Skeletal muscle tissue (tissue), 4 donors: ENCODE results near the gene CXCL8. TPM values are rescaled to one million over a fixed set of nuclear protein-coding genes. Genes with fewer than 3 reads are reported as not detected.
"Not testable (repeated sequence)": the region's sequence is repeated elsewhere in the genome, so short reads cannot be mapped to it uniquely, and the experiment has no call there.

ENCODE experiments used
- H3K27ac ChIP-seq: one replicate; pipeline ENCODE4 v1.7.0; 2013; ENCODE audit warnings: mild to moderate bottlenecking, low read depth, low read length, inconsistent platforms
- H3K27me3 ChIP-seq, 3 donors: one replicate each; pipeline ENCODE4 v1.7.0; 2013; ENCODE audit warnings: low read length in 3 of 3; ENCODE audit not compliant: control insufficient read depth in 3 of 3, insufficient read depth in 3 of 3
- H3K36me3 ChIP-seq, 3 donors: one replicate each; pipeline ENCODE4 v1.7.0; 2013; ENCODE audit warnings: low read length in 3 of 3; ENCODE audit not compliant: control insufficient read depth in 3 of 3, insufficient read depth in 3 of 3
- H3K4me1 ChIP-seq, 3 donors: one replicate each; pipeline ENCODE4 v1.7.0; 2013; ENCODE audit warnings: low read length in 3 of 3, mild to moderate bottlenecking in 3 of 3; ENCODE audit not compliant: control insufficient read depth in 3 of 3, insufficient read depth in 3 of 3
- H3K4me3 ChIP-seq, 3 donors: one replicate each; pipeline ENCODE4 v1.7.0; 2013; ENCODE audit warnings: low read length in 3 of 3
- H3K9ac ChIP-seq, 3 donors: one replicate each; pipeline ENCODE4 v1.7.0; 2013; ENCODE audit warnings: low read length in 3 of 3, mild to moderate bottlenecking in 3 of 3, moderate library complexity in 2 of 3, low read depth in 1 of 3
- H3K9me3 ChIP-seq, 3 donors: one replicate each; pipeline ENCODE4 v1.7.0; 2013; ENCODE audit warnings: low read length in 3 of 3; ENCODE audit not compliant: control insufficient read depth in 3 of 3
- total RNA-seq: library from RNA; depleted of rRNA; stranded (reverse); fragments of >200 nt; gene quantifications from one replicate; pipeline ENCODE4 v1.2.3, GENCODE V29; 2014
- donor health status: Osteomylitis.

CXCL8 gene
- 1.0 TPM for total RNA-seq

- Histone ChIP-seq H3K4me1 (no peaks in the 10 kb centered on the region), H3K27ac (no peak within 1 kb of the TSS), H3K9ac (no peak within 1 kb of the TSS), H3K9me3 (no peaks in the 10 kb centered on the region), H3K4me3 (no peak within 1 kb of the TSS), H3K27me3 (no peaks in the 10 kb centered on the region), H3K36me3 (no peaks in the 10 kb centered on the region)
These were observed at the start of gene CXCL8 for GRCh38 chr4:73740353-73740778. TSS of gene CXCL8 (plus strand) at chr4:73740569. CDS start at chr4:73740659, 90 bp downstream.

- H3K27ac ChIP-seq, H3K36me3 ChIP-seq, H3K9ac ChIP-seq, H3K4me3 ChIP-seq, H3K4me1 ChIP-seq, H3K27me3 ChIP-seq, H3K9me3 ChIP-seq: not testable (repeated sequence)
These were observed 49.2 kb upstream of the CXCL8 start for GRCh38 chr4:73691201-73691600.

GRCh38 chr4:73691759-73692158 is 48.6 kb upstream of the CXCL8 start:
- H3K4me3 ChIP-seq: no peak overlapping the region
- no peak overlapping the region for H3K9ac ChIP-seq
- no peaks in the 10 kb centered on the region for H3K27me3 ChIP-seq
- H3K9me3 ChIP-seq: no peaks in the 10 kb centered on the region
- H3K27ac ChIP-seq: no peak overlapping the region
- H3K36me3 ChIP-seq: no peaks in the 10 kb centered on the region
- H3K4me1 ChIP-seq: no peaks in the 10 kb centered on the region

- no peaks in the 10 kb centered on the region for H3K36me3 ChIP-seq
- no peaks in the 10 kb centered on the region for H3K27me3 ChIP-seq
- H3K9me3 ChIP-seq: no peaks in the 10 kb centered on the region
- no peak overlapping the region for H3K4me3 ChIP-seq
- no peak overlapping the region for H3K27ac ChIP-seq
- H3K4me1 ChIP-seq: no peaks in the 10 kb centered on the region
- no peak overlapping the region for H3K9ac ChIP-seq
These were observed 48.1 kb upstream of the CXCL8 start for GRCh38 chr4:73692254-73692653.

GRCh38 chr4:73692701-73693100 is 47.7 kb upstream of the CXCL8 start:
- no peak overlapping the region for H3K27ac ChIP-seq
- no peak overlapping the region for H3K9ac ChIP-seq
- H3K4me1 ChIP-seq: no peaks in the 10 kb centered on the region
- no peak overlapping the region for H3K4me3 ChIP-seq
- no peaks in the 10 kb centered on the region for H3K27me3 ChIP-seq
- no peaks in the 10 kb centered on the region for H3K9me3 ChIP-seq
- no peaks in the 10 kb centered on the region for H3K36me3 ChIP-seq

- Histone ChIP-seq H3K9me3 (no peaks in the 10 kb centered on the region), H3K9ac (no peak overlapping the region), H3K27ac (no peak overlapping the region), H3K36me3 (no peaks in the 10 kb centered on the region), H3K4me1 (peaks cover 0 to 10% (median 0%) of the 10 kb centered on the region in 3 donors), H3K4me3 (no peak overlapping the region), H3K27me3 (no peaks in the 10 kb centered on the region)
These were observed 46.6 kb upstream of the CXCL8 start for GRCh38 chr4:73693811-73694210.

- Histone ChIP-seq H3K4me3 (no peak overlapping the region), H3K9me3 (no peaks in the 10 kb centered on the region), H3K27me3 (no peaks in the 10 kb centered on the region), H3K9ac (no peak overlapping the region), H3K4me1 (peaks cover 0 to 10% (median 0%) of the 10 kb centered on the region in 3 donors), H3K36me3 (no peaks in the 10 kb centered on the region), H3K27ac (no peak overlapping the region)
These were observed 42.2 kb upstream of the CXCL8 start for GRCh38 chr4:73698217-73698616.

- no peak overlapping the region for H3K27ac ChIP-seq
- H3K9me3 ChIP-seq: no peaks in the 10 kb centered on the region
- no peaks in the 10 kb centered on the region for H3K27me3 ChIP-seq
- no peak overlapping the region for H3K9ac ChIP-seq
- no peak overlapping the region for H3K4me3 ChIP-seq
- H3K4me1 ChIP-seq: peaks cover 2 to 21% (median 5%) of the 10 kb centered on the region in 3 donors
- no peaks in the 10 kb centered on the region for H3K36me3 ChIP-seq
These were observed 39.3 kb upstream of the CXCL8 start for GRCh38 chr4:73701116-73701515.

GRCh38 chr4:73702796-73703287 is 37.5 kb upstream of the CXCL8 start:
- no peak overlapping the region for H3K9ac ChIP-seq
- H3K27me3 ChIP-seq: no peaks in the 10 kb centered on the region
- H3K4me3 ChIP-seq: no peak overlapping the region
- H3K4me1 ChIP-seq: peaks cover 2 to 21% (median 5%) of the 10 kb centered on the region in 3 donors
- no peak overlapping the region for H3K27ac ChIP-seq
- H3K36me3 ChIP-seq: no peaks in the 10 kb centered on the region
- H3K9me3 ChIP-seq: no peaks in the 10 kb centered on the region

- no peak overlapping the region for H3K9ac ChIP-seq
- H3K27me3 ChIP-seq: no peaks in the 10 kb centered on the region
- no peak overlapping the region for H3K27ac ChIP-seq
- H3K36me3 ChIP-seq: no peaks in the 10 kb centered on the region
- peaks cover 2 to 16% (median 5%) of the 10 kb centered on the region in 3 donors for H3K4me1 ChIP-seq
- no peaks in the 10 kb centered on the region for H3K9me3 ChIP-seq
- H3K4me3 ChIP-seq: no peak overlapping the region
These were observed 37.0 kb upstream of the CXCL8 start for GRCh38 chr4:73703320-73703719.
